Rectal smooth muscle tissue (tissue), 1 donor: Measurements from ENCODE around the gene HNRNPAB.
"Not testable (repeated sequence)": the region's sequence is repeated elsewhere in the genome, so short reads cannot be mapped to it uniquely, and the experiment has no call there.

Experiments
- H3K27ac ChIP-seq: one replicate; pipeline ENCODE4 v1.7.0; 2013; ENCODE audit warnings: low read depth, low read length, inconsistent platforms
- H3K27me3 ChIP-seq: one replicate; pipeline ENCODE4 v1.7.0; 2013; ENCODE audit warnings: low read length; ENCODE audit not compliant: control insufficient read depth, insufficient read depth
- H3K36me3 ChIP-seq: one replicate; pipeline ENCODE4 v1.7.0; 2013; ENCODE audit warnings: low read length; ENCODE audit not compliant: control insufficient read depth, insufficient read depth
- H3K4me1 ChIP-seq: one replicate; pipeline ENCODE4 v1.7.0; 2013; ENCODE audit warnings: low read length; ENCODE audit not compliant: control insufficient read depth, insufficient read depth
- H3K4me3 ChIP-seq: one replicate; pipeline ENCODE4 v1.7.0; 2013; ENCODE audit warnings: low read length
- H3K9ac ChIP-seq: one replicate; pipeline ENCODE4 v1.7.0; 2013; ENCODE audit warnings: low read length

The HNRNPAB gene

GRCh38 chr5:178218237-178218776 is 14.0 kb downstream of the HNRNPAB start:
- peaks cover 33% of the 10 kb centered on the region for H3K36me3 ChIP-seq
- no peak overlapping the region for H3K27ac ChIP-seq
- no peak overlapping the region for H3K4me3 ChIP-seq
- H3K9ac ChIP-seq: no peak overlapping the region
- H3K27me3 ChIP-seq: no peaks in the 10 kb centered on the region
- H3K4me1 ChIP-seq: no peaks in the 10 kb centered on the region

- Histone ChIP-seq H3K27ac (no peak overlapping the region), H3K4me1 (no peaks in the 10 kb centered on the region), H3K27me3 (no peaks in the 10 kb centered on the region), H3K9ac (no peak overlapping the region), H3K36me3 (peaks cover 30% of the 10 kb centered on the region), H3K4me3 (no peak overlapping the region)
Observed at GRCh38 chr5:178218827-178219226, 14.5 kb downstream of the HNRNPAB start.

- Histone ChIP-seq H3K4me3 (no peak overlapping the region), H3K9ac (no peak overlapping the region), H3K36me3 (peaks cover 15% of the 10 kb centered on the region), H3K27ac (no peak overlapping the region), H3K27me3 (no peaks in the 10 kb centered on the region), H3K4me1 (no peaks in the 10 kb centered on the region)
Observed at GRCh38 chr5:178221282-178221681, 16.9 kb downstream of the HNRNPAB start.

- Histone ChIP-seq H3K4me1 (no peaks in the 10 kb centered on the region), H3K36me3 (peaks cover 9% of the 10 kb centered on the region), H3K9ac (no peak overlapping the region), H3K4me3 (no peak overlapping the region), H3K27me3 (no peaks in the 10 kb centered on the region), H3K27ac (no peak overlapping the region)
Observed at GRCh38 chr5:178221853-178222252, 17.5 kb downstream of the HNRNPAB start.

GRCh38 chr5:178222292-178222691 is 18.0 kb downstream of the HNRNPAB start:
- Histone ChIP-seq H3K27ac (no peak overlapping the region), H3K4me3 (no peak overlapping the region), H3K27me3 (no peaks in the 10 kb centered on the region), H3K4me1 (no peaks in the 10 kb centered on the region), H3K36me3 (peaks cover 9% of the 10 kb centered on the region), H3K9ac (no peak overlapping the region)

- Histone ChIP-seq H3K36me3 (peaks cover 9% of the 10 kb centered on the region), H3K4me1 (no peaks in the 10 kb centered on the region), H3K9ac (no peak overlapping the region)
Observed at GRCh38 chr5:178223196-178223773, 19.0 kb downstream of the HNRNPAB start.

GRCh38 chr5:178223828-178224335 is 19.5 kb downstream of the HNRNPAB start:
- H3K9ac ChIP-seq: no peak overlapping the region
- H3K36me3 ChIP-seq: peaks cover 9% of the 10 kb centered on the region

More at GRCh38 chr5:178223196-178223773, 19.0 kb downstream of the HNRNPAB start:
- H3K27ac ChIP-seq: no peak overlapping the region
- no peak overlapping the region for H3K4me3 ChIP-seq
- no peaks in the 10 kb centered on the region for H3K27me3 ChIP-seq

GRCh38 chr5:178224403-178224802 is 20.1 kb downstream of the HNRNPAB start:
- H3K9ac ChIP-seq: no peak overlapping the region
- H3K36me3 ChIP-seq: peaks cover 12% of the 10 kb centered on the region
- no peaks in the 10 kb centered on the region for H3K4me1 ChIP-seq
- H3K27me3 ChIP-seq: no peaks in the 10 kb centered on the region
- no peak overlapping the region for H3K4me3 ChIP-seq
- no peak overlapping the region for H3K27ac ChIP-seq

More at GRCh38 chr5:178223828-178224335, 19.5 kb downstream of the HNRNPAB start:
- no peak overlapping the region for H3K4me3 ChIP-seq
- H3K4me1 ChIP-seq: no peaks in the 10 kb centered on the region
- no peaks in the 10 kb centered on the region for H3K27me3 ChIP-seq
- no peak overlapping the region for H3K27ac ChIP-seq

- Histone ChIP-seq H3K27me3 (no peaks in the 10 kb centered on the region), H3K4me3 (no peak overlapping the region), H3K36me3 (peaks cover 16% of the 10 kb centered on the region), H3K27ac (no peak overlapping the region), H3K9ac (no peak overlapping the region), H3K4me1 (no peaks in the 10 kb centered on the region)
Observed at GRCh38 chr5:178225174-178225573, 20.8 kb downstream of the HNRNPAB start.

GRCh38 chr5:178227138-178227659 is 22.9 kb downstream of the HNRNPAB start:
- Histone ChIP-seq H3K27me3 (no peaks in the 10 kb centered on the region), H3K4me3 (no peak overlapping the region), H3K4me1 (peaks cover 10% of the 10 kb centered on the region), H3K36me3 (peaks cover 17% of the 10 kb centered on the region), H3K9ac (no peak overlapping the region), H3K27ac (no peak overlapping the region)

GRCh38 chr5:178227929-178228328 is 23.6 kb downstream of the HNRNPAB start:
- Histone ChIP-seq H3K9ac (no peak overlapping the region), H3K27ac (no peak overlapping the region), H3K27me3 (no peaks in the 10 kb centered on the region), H3K36me3 (peaks cover 14% of the 10 kb centered on the region), H3K4me1 (peaks cover 10% of the 10 kb centered on the region), H3K4me3 (no peak overlapping the region)

- Histone ChIP-seq H3K4me3 (no peak overlapping the region), H3K9ac (no peak overlapping the region), H3K27ac (no peak overlapping the region), H3K36me3 (peaks cover 14% of the 10 kb centered on the region), H3K27me3 (no peaks in the 10 kb centered on the region), H3K4me1 (peaks cover 10% of the 10 kb centered on the region)
Observed at GRCh38 chr5:178228609-178229008, 24.3 kb downstream of the HNRNPAB start.

- not testable (repeated sequence) for H3K4me3 ChIP-seq, H3K9ac ChIP-seq, H3K27me3 ChIP-seq, H3K27ac ChIP-seq, H3K4me1 ChIP-seq
- peaks cover 14% of the 10 kb centered on the region for H3K36me3 ChIP-seq
Observed at GRCh38 chr5:178229111-178229510, 24.8 kb downstream of the HNRNPAB start.
